HG03457 (cell line): Measurements from ENCODE around the gene GJB3.
"Not testable (repeated sequence)": the region's sequence is repeated elsewhere in the genome, so short reads cannot be mapped to it uniquely, and the experiment has no call there.

Experiments
- ATAC-seq: cut with Tn5 transposase; IDR thresholded peaks from one replicate; pipeline ENCODE4 v1.9.1; 2021; ENCODE audit warnings: moderate number of reproducible peaks; ENCODE audit not compliant: unreplicated experiment

Gene GJB3

GRCh38 chr1:34785231-34785874 lies 4.3 kb downstream of the GJB3 start:
- ATAC-seq, result no peak

- no peak for ATAC-seq
Observed at GRCh38 chr1:34785875-34786470, 5.0 kb downstream of the GJB3 start.

- no peak for ATAC-seq
Observed at GRCh38 chr1:34786521-34787325, 5.7 kb downstream of the GJB3 start.

- no peak for ATAC-seq
Observed at GRCh38 chr1:34787461-34788420, 6.7 kb downstream of the GJB3 start.

GRCh38 chr1:34790985-34791384 lies 10.0 kb downstream of the GJB3 start:
- ATAC-seq, result no peak

GRCh38 chr1:34792424-34792823 lies 11.4 kb downstream of the GJB3 start:
- ATAC-seq, result no peak

- no peak for ATAC-seq
Observed at GRCh38 chr1:34792868-34793727, 12.1 kb downstream of the GJB3 start, which contains the start of gene GJA4. Gene GJA4, plus strand, starts transcription at chr1:34792999. Its CDS starts 1,215 bp downstream, at chr1:34794214.

- ATAC-seq, result no peak
Observed at GRCh38 chr1:34794001-34794789, 13.2 kb downstream of the GJB3 start.

GRCh38 chr1:34794790-34795180 lies 13.8 kb downstream of the GJB3 start:
- no peak for ATAC-seq

- no peak for ATAC-seq
Observed at GRCh38 chr1:34795916-34796315, 14.9 kb downstream of the GJB3 start.

GRCh38 chr1:34796990-34797389 lies 16.0 kb downstream of the GJB3 start:
- ATAC-seq, result no peak

- no peak for ATAC-seq
Observed at GRCh38 chr1:34800214-34800613, 19.2 kb downstream of the GJB3 start.

GRCh38 chr1:34803770-34804169 lies 22.8 kb downstream of the GJB3 start:
- no peak for ATAC-seq

- no peak for ATAC-seq
Observed at GRCh38 chr1:34806396-34806795, 25.4 kb downstream of the GJB3 start.

- ATAC-seq, result no peak
Observed at GRCh38 chr1:34808051-34808810, 27.2 kb downstream of the GJB3 start.

GRCh38 chr1:34810781-34811180 lies 29.8 kb downstream of the GJB3 start:
- ATAC-seq, result not testable (repeated sequence)

GRCh38 chr1:34816332-34816731 lies 35.3 kb downstream of the GJB3 start:
- no peak for ATAC-seq

GRCh38 chr1:34816778-34817177 lies 35.8 kb downstream of the GJB3 start:
- no peak for ATAC-seq
